Measurements from ENCODE around the gene PGA4. TPM values are rescaled to one million over a fixed set of nuclear protein-coding genes. Genes with fewer than 3 reads are reported as not detected.

PGA4 gene
- total and polyA plus RNA-seq, 9 of the 15 experiments (the other 6 are each of a cell fraction or from before 2014, with no cell fraction given) = not detected

GRCh38 chr11:61189933-61190332, 32.2 kb upstream of the PGA4 start:
- H3K9ac ChIP-seq (ENCODE audit: insufficient read depth in 1 of 2, low read depth in 2 of 2, low read length in 2 of 2) = no peak overlapping the region
- H3K4me2 ChIP-seq (ENCODE audit: insufficient read depth, low read length) = no peak overlapping the region
- ChIA-PET POLR2A (interaction anchor here (0.6 kb wide), 1 partner anchor 11 kb away, joined by 3 read pairs; no protein-coding TSS in a partner anchor), CTCF (ENCODE audit: low intra/inter-chr PET ratio) (no interaction called here)
- FAIRE-seq = no peak
- DNase-seq (ENCODE audit: extremely low read depth in 1 of 4, low spot score in 3 of 4) = no peak
- in situ Hi-C loops (cut with MboI) (no loop called here), intact Hi-C loops (cut with micrococcal nuclease) (loop anchor here (5.0 kb wide), 1 partner anchor 113 kb away; no protein-coding TSS in a partner anchor)
- H3K36me3 ChIP-seq (ENCODE audit: control insufficient read depth, insufficient read depth, low read length) = no peaks in the 10 kb centered on the region
- no peak for ATAC-seq
- WGBS (ENCODE audit: insufficient coverage, low coverage, missing lambda C conversion rate) = 15% methylated on average over 8 of the region's 8 CpGs
- no peak overlapping the region for H2AFZ ChIP-seq (ENCODE audit: low read depth, low read length)
- H3K9me3 ChIP-seq (replicated peaks; ENCODE audit: control insufficient read depth, insufficient read depth, low read depth, low read length) = no peaks in the 10 kb centered on the region
- H3K9me1 ChIP-seq (ENCODE audit: control insufficient read depth, insufficient read depth, low read length) = no peaks in the 10 kb centered on the region
- H3K27me3 ChIP-seq (ENCODE audit: control insufficient read depth in 2 of 2, insufficient read depth in 2 of 2, low read length in 2 of 2) = peaks cover 10 to 22% of the 10 kb centered on the region in 2 experiments; a peak in 4 of 5 replicates
- no peaks in the 10 kb centered on the region for H4K20me1 ChIP-seq (replicated peaks; ENCODE audit: control insufficient read depth, insufficient read depth, low read length)
- no peaks in the 10 kb centered on the region for H3K79me2 ChIP-seq (ENCODE audit: control insufficient read depth, insufficient read depth, low read length)
- no TSS peak for BruUV-seq (replicated peaks)
- peaks cover 0 to 4% of the 10 kb centered on the region in 2 experiments; a peak in 2 of 5 replicates for H3K4me1 ChIP-seq (replicated peaks in 1 of 2; ENCODE audit: control insufficient read depth in 2 of 2, insufficient read depth in 2 of 2, low read length in 2 of 2)
- no peak overlapping the region for H3K4me3 ChIP-seq
- no peak overlapping the region for H3K27ac ChIP-seq (ENCODE audit: extremely low read depth, low read depth, low read length)
- TF ChIP-seq ZNF121 (CRISPR knock-in tag; conservative IDR thresholded peaks at IDR 0.05) (peak; percentile 69; the same call in 1 of the 2 replicates), CBX5 (IDR thresholded peaks at IDR 0.05; ENCODE audit: borderline replicate concordance, low read depth) (no peak)

- no peak overlapping the region for H3K4me3 ChIP-seq
- H3K27me3 ChIP-seq (ENCODE audit: control insufficient read depth in 2 of 2, insufficient read depth in 2 of 2, low read length in 2 of 2) = peaks cover 23 to 41% of the 10 kb centered on the region in 2 experiments
- no peak overlapping the region for H3K27ac ChIP-seq (ENCODE audit: extremely low read depth, low read depth, low read length)
- 5% methylated on average over 12 of the region's 12 CpGs for WGBS (ENCODE audit: insufficient coverage, low coverage, missing lambda C conversion rate)
- ChIA-PET POLR2A (no interaction called here), CTCF (ENCODE audit: low intra/inter-chr PET ratio) (interaction anchor here (0.6 kb wide), 1 partner anchor 66 kb away, joined by 3 read pairs; no protein-coding TSS in a partner anchor)
- H3K9ac ChIP-seq (ENCODE audit: insufficient read depth in 1 of 2, low read depth in 2 of 2, low read length in 2 of 2) = no peak overlapping the region
- intact Hi-C loops (cut with micrococcal nuclease) = no loop called here
- H3K79me2 ChIP-seq (ENCODE audit: control insufficient read depth, insufficient read depth, low read length) = no peaks in the 10 kb centered on the region
- H4K20me1 ChIP-seq (replicated peaks; ENCODE audit: control insufficient read depth, insufficient read depth, low read length) = no peaks in the 10 kb centered on the region
- no peak for TF ChIP-seq TRIM24 (IDR thresholded peaks at IDR 0.05)
- TF ChIP-seq NFIC (IDR thresholded peaks at IDR 0.05) = peak; percentile 7; the same call in 1 of the 2 replicates
- TF ChIP-seq BACH1 (tag; IDR thresholded peaks at IDR 0.05) = no peak
- no peak for TF ChIP-seq ZNF347 (CRISPR knock-in tag; IDR thresholded peaks at IDR 0.05; ENCODE audit: low read depth)
- no peak for TF ChIP-seq EZH2 (IDR thresholded peaks at IDR 0.05; ENCODE audit: borderline replicate concordance, low read depth, low read length)
- H3K4me2 ChIP-seq (ENCODE audit: insufficient read depth, low read length) = no peak overlapping the region
- in situ Hi-C loops (cut with MboI) = no loop called here
- no TSS peak for BruUV-seq (replicated peaks)
- no peak overlapping the region for H2AFZ ChIP-seq (ENCODE audit: low read depth, low read length)
- no peak for FAIRE-seq
- no peaks in the 10 kb centered on the region for H3K36me3 ChIP-seq (ENCODE audit: control insufficient read depth, insufficient read depth, low read length)
- no peak for DNase-seq (ENCODE audit: extremely low read depth in 1 of 4, low spot score in 3 of 4)
- peaks cover 0 to 4% of the 10 kb centered on the region in 2 experiments; a peak in 2 of 5 replicates for H3K4me1 ChIP-seq (replicated peaks in 1 of 2; ENCODE audit: control insufficient read depth in 2 of 2, insufficient read depth in 2 of 2, low read length in 2 of 2)
- no peak for ATAC-seq
- H3K9me3 ChIP-seq (replicated peaks; ENCODE audit: control insufficient read depth, insufficient read depth, low read depth, low read length) = no peaks in the 10 kb centered on the region
- no peaks in the 10 kb centered on the region for H3K9me1 ChIP-seq (ENCODE audit: control insufficient read depth, insufficient read depth, low read length)
Measured at GRCh38 chr11:61193596-61193995, 28.6 kb upstream of the PGA4 start.

All from K562 (cell line).